CD8-positive, alpha-beta memory T cell (primary cell): ENCODE results near the gene CD300LG. TPM values are rescaled to one million over a fixed set of nuclear protein-coding genes. Genes with fewer than 3 reads are reported as not detected.
"Not testable (repeated sequence)": the region's sequence is repeated elsewhere in the genome, so short reads cannot be mapped to it uniquely, and the experiment has no call there.

Experiments used
- CTCF ChIA-PET: fragments of 350-600 bp; sonication (Branson Sonifier 250); formaldehyde crosslinking; loops from one replicate; lab custom pipeline; 2021; ENCODE audit warnings: antibody characterized with exemption; lab: Charles Lee
- POLR2A ChIA-PET: fragments of 350-600 bp; sonication (Branson Sonifier 250); formaldehyde crosslinking; loops from one replicate; lab custom pipeline; 2021; ENCODE audit warnings: antibody characterized with exemption; lab: Charles Lee
- DNase-seq, 5 donors: peaks; one replicate each; pipeline versions ENCODE4 v3.0.0 to v3.0.0-alpha.2; 2020 to 2022; ENCODE audit warnings: mixed read lengths in 1 of 5
- H3K27ac ChIP-seq: one replicate; pipeline ENCODE4 v1.7.0; 2013; ENCODE audit warnings: low read depth, mild to moderate bottlenecking, low read length, moderate library complexity
- H3K27me3 ChIP-seq: 2 replicates; pipeline ENCODE4 v1.7.0; 2013; ENCODE audit warnings: low read length, mild to moderate bottlenecking; ENCODE audit not compliant: insufficient read depth, poor library complexity, severe bottlenecking
- H3K36me3 ChIP-seq: 2 replicates; pipeline ENCODE4 v1.7.0; 2013; ENCODE audit warnings: mild to moderate bottlenecking, low read length, moderate library complexity; ENCODE audit not compliant: insufficient read depth
- H3K4me1 ChIP-seq: 2 replicates; pipeline ENCODE4 v1.7.0; 2013; ENCODE audit warnings: mild to moderate bottlenecking, low read length, moderate library complexity; ENCODE audit not compliant: insufficient read depth
- H3K4me3 ChIP-seq: 2 replicates; pipeline ENCODE4 v1.7.0; 2013; ENCODE audit warnings: mild to moderate bottlenecking, low read length
- H3K9me3 ChIP-seq: 2 replicates; pipeline ENCODE4 v1.7.0; 2013; ENCODE audit warnings: mild to moderate bottlenecking, low read length
- H3K27ac Mint-ChIP-seq, 8 donors: one replicate each; pipeline ENCODE4 v1.8.0; 2020 to 2021; ENCODE audit warnings: mixed read lengths in 8 of 8, mild to moderate bottlenecking in 6 of 8, inconsistent platforms in 3 of 8, moderate library complexity in 3 of 8
- H3K27me3 Mint-ChIP-seq, 2 donors: one replicate each; pipeline ENCODE4 v1.8.0; 2020 to 2021; ENCODE audit warnings: mixed read lengths in 2 of 2, mild to moderate bottlenecking in 1 of 2, moderate library complexity in 1 of 2
- H3K36me3 Mint-ChIP-seq, 3 donors: one replicate each; pipeline ENCODE4 v1.8.0; 2020 to 2021; ENCODE audit warnings: mixed read lengths in 3 of 3, inconsistent platforms in 1 of 3, mild to moderate bottlenecking in 1 of 3
- H3K4me1 Mint-ChIP-seq, 3 donors: one replicate each; pipeline ENCODE4 v1.8.0; 2020 to 2021; ENCODE audit warnings: mixed read lengths in 3 of 3, inconsistent platforms in 1 of 3, mild to moderate bottlenecking in 1 of 3
- H3K4me3 Mint-ChIP-seq, 7 donors: one replicate each; pipeline ENCODE4 v1.8.0; 2020 to 2021; ENCODE audit warnings: mixed read lengths in 7 of 7, mild to moderate bottlenecking in 6 of 7, moderate library complexity in 4 of 7, inconsistent platforms in 2 of 7
- H3K9me3 Mint-ChIP-seq, 5 donors: one replicate each; pipeline ENCODE4 v1.8.0; 2020 to 2022; ENCODE audit warnings: mixed read lengths in 5 of 5, mild to moderate bottlenecking in 3 of 5, moderate library complexity in 2 of 5, inconsistent platforms in 1 of 5
- polyA plus RNA-seq: library from polyadenylated mRNA; unstranded; fragments of 300-500 nt; fragmentation: Illumina TruSeq; gene quantifications from one replicate; pipeline ENCODE4 v1.2.3, GENCODE V29; 2021
- total RNA-seq, 2 experiments: library from RNA; stranded (reverse); gene quantifications; one replicate each; pipeline ENCODE4 v1.2.3, GENCODE V29; 2021

Gene CD300LG
- total and polyA plus RNA-seq, 3 experiments from 2014 or later: not detected

GRCh38 chr17:43882761-43883415, 35.9 kb downstream of the CD300LG start:
- DNase-seq: no peak
- Histone ChIP-seq H3K9me3 (no peaks in the 10 kb centered on the region), H3K4me1 (no peaks in the 10 kb centered on the region), H3K36me3 (no peaks in the 10 kb centered on the region), H3K27me3 (no peaks in the 10 kb centered on the region), H3K4me3 (no peak overlapping the region), H3K27ac (no peak overlapping the region)
- Mint-ChIP-seq H3K27me3 (peaks cover 3 to 11% of the 10 kb centered on the region in 2 donors), H3K4me1 (peaks cover 0 to 2% (median 0%) of the 10 kb centered on the region in 3 donors), H3K36me3 (no peaks in the 10 kb centered on the region), H3K4me3 (no peak overlapping the region), H3K27ac (no peak overlapping the region), H3K9me3 (no peaks in the 10 kb centered on the region)
- ChIA-PET POLR2A (no interaction called here), CTCF (no interaction called here)

- Histone ChIP-seq H3K27me3 (no peaks in the 10 kb centered on the region), H3K4me3 (no peak overlapping the region), H3K36me3 (no peaks in the 10 kb centered on the region), H3K9me3 (no peaks in the 10 kb centered on the region), H3K4me1 (no peaks in the 10 kb centered on the region), H3K27ac (no peak overlapping the region)
- H3K36me3 Mint-ChIP-seq: peaks cover 0 to 2% (median 0%) of the 10 kb centered on the region in 3 donors
- ChIA-PET CTCF (interaction anchor here (1.0 to 1.6 kb wide), 3 partner anchors 8 to 22 kb away, joined by 3 to 5 read pairs (median 3); no protein-coding TSS in a partner anchor), POLR2A (no interaction called here)
- H3K4me3 Mint-ChIP-seq: no peak overlapping the region
- H3K4me1 Mint-ChIP-seq: no peaks in the 10 kb centered on the region
- no peaks in the 10 kb centered on the region for H3K9me3 Mint-ChIP-seq
- no peak overlapping the region for H3K27ac Mint-ChIP-seq
- H3K27me3 Mint-ChIP-seq: peaks cover under 1 to 6% of the 10 kb centered on the region in 2 donors
- no peak for DNase-seq
These were observed 41.6 kb downstream of the CD300LG start for GRCh38 chr17:43888548-43888947.

- DNase-seq: no peak
- ChIA-PET POLR2A (no interaction called here), CTCF (interaction anchor here (1.6 kb wide), 1 partner anchor 12 kb away, joined by 3 read pairs; no protein-coding TSS in a partner anchor)
- Mint-ChIP-seq H3K4me1 (no peaks in the 10 kb centered on the region), H3K27me3 (peaks cover 0 to 4% of the 10 kb centered on the region in 2 donors), H3K36me3 (peaks cover 0 to 2% (median 0%) of the 10 kb centered on the region in 3 donors), H3K4me3 (no peak overlapping the region), H3K27ac (no peak overlapping the region), H3K9me3 (no peaks in the 10 kb centered on the region)
- Histone ChIP-seq H3K36me3 (no peaks in the 10 kb centered on the region), H3K4me3 (no peak overlapping the region), H3K27me3 (no peaks in the 10 kb centered on the region), H3K9me3 (no peaks in the 10 kb centered on the region), H3K27ac (no peak overlapping the region), H3K4me1 (no peaks in the 10 kb centered on the region)
These were observed 43.3 kb downstream of the CD300LG start for GRCh38 chr17:43890240-43890639.

- no peaks in the 10 kb centered on the region for H3K9me3 ChIP-seq
- no peaks in the 10 kb centered on the region for H3K4me1 ChIP-seq
- peaks cover 4 to 16% of the 10 kb centered on the region in 2 donors for H3K27me3 Mint-ChIP-seq
- no peak for DNase-seq
- H3K27me3 ChIP-seq: no peaks in the 10 kb centered on the region
- H3K4me1 Mint-ChIP-seq: no peaks in the 10 kb centered on the region
- peaks cover 0 to 2% (median 0%) of the 10 kb centered on the region in 3 donors for H3K36me3 Mint-ChIP-seq
- CTCF ChIA-PET: interaction anchor here (1.1 to 1.9 kb wide), 2 partner anchors 13 to 38 kb away, joined by 3 to 8 read pairs; no protein-coding TSS in a partner anchor
- H3K36me3 ChIP-seq: no peaks in the 10 kb centered on the region
- H3K27ac ChIP-seq: no peak overlapping the region
- H3K4me3 ChIP-seq: no peak overlapping the region
- no peaks in the 10 kb centered on the region for H3K9me3 Mint-ChIP-seq
- no peak overlapping the region for H3K27ac Mint-ChIP-seq
- H3K4me3 Mint-ChIP-seq: no peak overlapping the region
- POLR2A ChIA-PET: no interaction called here
These were observed 45.1 kb downstream of the CD300LG start for GRCh38 chr17:43891851-43892646.

GRCh38 chr17:43892647-43892952, 45.6 kb downstream of the CD300LG start:
- no peak overlapping the region for H3K27ac Mint-ChIP-seq
- H3K36me3 Mint-ChIP-seq: peaks cover 0 to 2% (median 0%) of the 10 kb centered on the region in 3 donors
- no peak for DNase-seq
- no peak overlapping the region for H3K4me3 ChIP-seq
- ChIA-PET CTCF (interaction anchor here (1.9 kb wide), 1 partner anchor 14 kb away, joined by 8 read pairs; no protein-coding TSS in a partner anchor), POLR2A (no interaction called here)
- no peaks in the 10 kb centered on the region for H3K27me3 ChIP-seq
- H3K4me1 ChIP-seq: no peaks in the 10 kb centered on the region
- H3K36me3 ChIP-seq: no peaks in the 10 kb centered on the region
- H3K27me3 Mint-ChIP-seq: peaks cover 5 to 20% of the 10 kb centered on the region in 2 donors
- no peak overlapping the region for H3K27ac ChIP-seq
- no peaks in the 10 kb centered on the region for H3K9me3 ChIP-seq
- H3K9me3 Mint-ChIP-seq: no peaks in the 10 kb centered on the region
- H3K4me1 Mint-ChIP-seq: no peaks in the 10 kb centered on the region
- H3K4me3 Mint-ChIP-seq: no peak overlapping the region

- H3K27me3 ChIP-seq, H3K4me1 ChIP-seq, H3K27ac Mint-ChIP-seq, POLR2A ChIA-PET, H3K27ac ChIP-seq, H3K4me3 ChIP-seq, H3K4me3 Mint-ChIP-seq, H3K9me3 Mint-ChIP-seq, H3K36me3 ChIP-seq, H3K4me1 Mint-ChIP-seq, H3K9me3 ChIP-seq, H3K36me3 Mint-ChIP-seq, DNase-seq: not testable (repeated sequence)
- CTCF ChIA-PET: interaction anchor here (1.3 to 2.5 kb wide), 2 partner anchors 12 to 16 kb away, joined by 3 to 8 read pairs; partner anchors contain the start of gene MPP2
- H3K27me3 Mint-ChIP-seq: peaks cover 16 to 30% of the 10 kb centered on the region in 2 donors
These were observed 47.5 kb downstream of the CD300LG start for GRCh38 chr17:43894494-43894893.

GRCh38 chr17:43897831-43898230, 50.9 kb downstream of the CD300LG start:
- CTCF ChIA-PET: interaction anchor here (2.3 kb wide), 1 partner anchor 19 kb away, joined by 7 read pairs; no protein-coding TSS in a partner anchor
- no peaks in the 10 kb centered on the region for H3K9me3 ChIP-seq
- POLR2A ChIA-PET: no interaction called here
- H3K4me3 ChIP-seq: no peak overlapping the region
- no peaks in the 10 kb centered on the region for H3K36me3 ChIP-seq
- H3K9me3 Mint-ChIP-seq: no peaks in the 10 kb centered on the region
- no peak overlapping the region for H3K27ac ChIP-seq
- H3K27me3 ChIP-seq: peaks cover 4% of the 10 kb centered on the region
- no peak overlapping the region for H3K4me3 Mint-ChIP-seq
- DNase-seq: no peak
- H3K4me1 Mint-ChIP-seq: peaks cover 5 to 15% (median 8%) of the 10 kb centered on the region in 3 donors
- no peak overlapping the region for H3K27ac Mint-ChIP-seq
- no peaks in the 10 kb centered on the region for H3K36me3 Mint-ChIP-seq
- H3K27me3 Mint-ChIP-seq: peaks cover 30 to 52% of the 10 kb centered on the region in 2 donors
- peaks cover 6% of the 10 kb centered on the region for H3K4me1 ChIP-seq

GRCh38 chr17:43898446-43898845, 51.5 kb downstream of the CD300LG start:
- H3K36me3 Mint-ChIP-seq: no peaks in the 10 kb centered on the region
- ChIA-PET CTCF (interaction anchor here (1.8 to 2.3 kb wide), 2 partner anchors 18 to 20 kb away, joined by 5 to 7 read pairs; no protein-coding TSS in a partner anchor), POLR2A (no interaction called here)

More at GRCh38 chr17:43898446-43898845, 51.5 kb downstream of the CD300LG start:
- Histone ChIP-seq H3K36me3 (no peaks in the 10 kb centered on the region), H3K4me1 (peaks cover 6% of the 10 kb centered on the region), H3K9me3 (no peaks in the 10 kb centered on the region), H3K27ac (no peak overlapping the region), H3K27me3 (peaks cover 4% of the 10 kb centered on the region), H3K4me3 (no peak overlapping the region)
- Mint-ChIP-seq H3K4me3 (no peak overlapping the region), H3K9me3 (no peaks in the 10 kb centered on the region), H3K27me3 (peaks cover 34 to 55% of the 10 kb centered on the region in 2 donors), H3K4me1 (peaks cover 5 to 15% (median 8%) of the 10 kb centered on the region in 3 donors), H3K27ac (no peak overlapping the region)
- no peak for DNase-seq
